IPS-20b (cell line): ENCODE results near the gene ANKDD1B.
"Not testable (repeated sequence)": the region's sequence is repeated elsewhere in the genome, so short reads cannot be mapped to it uniquely, and the experiment has no call there.

Experiments used
- H3K27ac ChIP-seq: one replicate; pipeline ENCODE4 v1.5.1; 2013; ENCODE audit warnings: low read length
- H3K27me3 ChIP-seq: 2 replicates; pipeline ENCODE4 v1.6.1; 2013; ENCODE audit warnings: mild to moderate bottlenecking, low read length, inconsistent platforms; ENCODE audit not compliant: insufficient read depth
- H3K36me3 ChIP-seq: 2 replicates; pipeline ENCODE4 v1.6.1; 2013; ENCODE audit warnings: low read depth, mild to moderate bottlenecking, inconsistent platforms, low read length, moderate library complexity; ENCODE audit not compliant: insufficient read depth
- H3K4me1 ChIP-seq: 2 replicates; pipeline ENCODE4 v1.6.1; 2013; ENCODE audit warnings: mild to moderate bottlenecking, control low read depth, inconsistent platforms, low read length, moderate library complexity; ENCODE audit not compliant: insufficient read depth
- H3K4me3 ChIP-seq: 2 replicates; pipeline ENCODE4 v1.5.1; 2013; ENCODE audit warnings: mild to moderate bottlenecking, low read length, inconsistent platforms
- H3K9ac ChIP-seq: 2 replicates; pipeline ENCODE4 v1.6.1; 2013; ENCODE audit warnings: low read depth, mild to moderate bottlenecking, inconsistent platforms, low read length, moderate library complexity
- H3K9me3 ChIP-seq: 2 replicates; pipeline ENCODE4 v1.6.1; 2013; ENCODE audit warnings: mild to moderate bottlenecking, low read depth, low read length, inconsistent platforms; ENCODE audit not compliant: insufficient read depth

The ANKDD1B gene

DNA sequence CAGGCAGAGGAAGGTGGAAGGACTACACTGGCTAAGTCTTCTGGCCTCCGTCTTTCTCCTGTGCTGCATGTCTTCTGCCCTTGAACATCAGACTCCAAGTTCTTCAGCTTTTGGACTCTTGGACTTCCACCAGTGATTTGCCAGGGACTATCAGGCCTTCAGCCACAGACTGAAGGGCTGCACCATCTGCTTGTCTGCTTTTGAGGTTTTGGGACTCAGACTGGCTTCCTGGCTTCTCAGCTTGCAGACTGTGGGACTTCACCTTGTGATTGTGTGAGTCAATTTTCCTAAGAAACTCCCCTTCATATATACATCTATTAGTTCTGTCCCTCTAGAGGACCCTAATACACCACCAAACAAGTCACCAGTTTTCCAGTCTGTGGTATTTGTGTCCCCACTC lies 9.7 kb upstream of the ANKDD1B start:
- Histone ChIP-seq H3K36me3 (no peaks in the 10 kb centered on the region), H3K27ac (no peak overlapping the region), H3K4me3 (no peak overlapping the region), H3K9me3 (no peaks in the 10 kb centered on the region), H3K9ac (no peak overlapping the region), H3K27me3 (no peaks in the 10 kb centered on the region), H3K4me1 (peaks cover 7% of the 10 kb centered on the region)

DNA sequence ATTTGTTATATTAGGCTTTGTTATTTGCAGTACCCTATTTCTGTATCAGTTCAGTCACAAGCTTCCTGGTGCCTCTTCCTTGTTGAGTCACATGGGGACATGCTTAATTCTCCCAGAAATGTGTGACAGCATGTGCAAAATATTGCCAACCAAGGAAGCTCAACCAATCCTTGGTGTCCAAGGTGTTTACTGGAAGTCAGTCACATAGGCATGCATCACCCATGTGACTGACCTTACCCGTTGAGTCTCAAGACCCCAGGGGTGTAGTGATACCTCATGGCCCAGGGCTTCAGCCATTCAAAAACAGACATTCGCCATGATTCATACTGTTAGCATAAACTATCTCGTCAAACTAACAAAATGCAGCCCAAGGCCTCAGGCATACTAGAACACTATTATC lies 9.3 kb upstream of the ANKDD1B start:
- Histone ChIP-seq H3K4me1 (peaks cover 10% of the 10 kb centered on the region), H3K27ac (no peak overlapping the region), H3K9ac (no peak overlapping the region), H3K36me3 (no peaks in the 10 kb centered on the region), H3K4me3 (no peak overlapping the region), H3K9me3 (no peaks in the 10 kb centered on the region), H3K27me3 (no peaks in the 10 kb centered on the region)

DNA sequence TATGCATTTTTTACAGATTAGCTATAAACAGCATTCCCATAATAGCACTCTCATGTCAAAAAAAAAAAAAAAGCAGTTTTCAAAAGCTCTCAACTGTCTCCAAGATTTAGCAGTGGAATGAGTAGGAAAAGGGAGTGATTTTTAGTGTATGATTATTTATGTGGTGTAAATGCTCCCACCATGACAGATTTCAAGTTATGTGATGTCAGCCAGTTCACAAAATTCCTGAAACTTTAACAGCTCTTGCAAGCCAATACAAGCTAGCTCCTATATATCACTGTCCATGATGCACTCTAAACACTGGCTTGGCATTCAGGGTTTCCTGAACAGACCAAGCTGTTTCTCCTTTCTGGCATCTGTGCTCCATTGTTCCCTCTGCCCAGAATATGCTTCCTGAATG lies 7.9 kb upstream of the ANKDD1B start:
- H3K36me3 ChIP-seq: no peaks in the 10 kb centered on the region
- no peak overlapping the region for H3K27ac ChIP-seq
- peaks cover 10% of the 10 kb centered on the region for H3K4me1 ChIP-seq
- H3K27me3 ChIP-seq: no peaks in the 10 kb centered on the region
- H3K9me3 ChIP-seq: no peaks in the 10 kb centered on the region
- no peak overlapping the region for H3K9ac ChIP-seq
- no peak overlapping the region for H3K4me3 ChIP-seq

DNA sequence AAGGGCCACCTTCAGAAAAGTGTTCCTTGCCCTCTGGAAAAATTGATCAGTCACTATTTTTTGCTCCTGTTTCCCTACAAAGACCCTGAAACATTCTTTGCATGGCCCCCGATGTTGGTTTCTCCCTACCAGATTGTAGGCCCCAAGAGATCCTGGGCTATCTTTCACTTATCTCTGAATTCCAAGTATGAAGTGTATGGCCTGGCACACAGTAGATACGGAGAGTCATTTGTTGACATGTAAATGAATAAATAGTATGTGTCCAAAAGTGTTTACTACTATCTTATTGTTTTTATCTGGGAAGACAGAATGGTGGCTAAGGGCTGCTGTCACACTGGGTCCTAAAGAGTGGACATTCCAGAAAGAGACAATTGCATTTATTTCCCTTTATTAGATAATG lies 7.4 kb upstream of the ANKDD1B start:
- no peaks in the 10 kb centered on the region for H3K27me3 ChIP-seq
- no peak overlapping the region for H3K9ac ChIP-seq
- peaks cover 12% of the 10 kb centered on the region for H3K4me1 ChIP-seq
- no peak overlapping the region for H3K27ac ChIP-seq
- H3K4me3 ChIP-seq: no peak overlapping the region
- no peaks in the 10 kb centered on the region for H3K9me3 ChIP-seq
- H3K36me3 ChIP-seq: no peaks in the 10 kb centered on the region

DNA sequence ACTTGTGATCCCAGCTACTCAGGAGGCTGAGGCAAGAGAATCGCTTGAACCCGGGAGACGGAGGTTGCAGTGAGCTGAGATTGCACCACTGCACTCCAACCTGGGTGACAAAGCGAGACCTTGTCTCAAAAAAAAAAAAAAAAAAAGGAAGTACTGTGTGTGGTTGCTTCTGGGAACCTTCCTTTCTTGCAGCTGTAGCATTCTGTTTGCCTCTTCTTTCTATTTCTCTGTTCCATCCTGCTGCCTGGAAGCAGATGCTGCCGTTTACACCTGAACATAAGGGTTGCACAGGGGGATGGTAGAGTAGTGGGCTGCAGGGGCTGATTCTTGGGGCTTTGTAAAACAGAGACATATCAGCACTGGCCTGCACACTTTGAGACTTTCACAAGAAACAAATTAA lies 3.9 kb upstream of the ANKDD1B start:
- H3K4me3 ChIP-seq, H3K36me3 ChIP-seq, H3K27ac ChIP-seq, H3K9ac ChIP-seq, H3K27me3 ChIP-seq, H3K9me3 ChIP-seq: not testable (repeated sequence)
- peaks cover 24% of the 10 kb centered on the region for H3K4me1 ChIP-seq

DNA sequence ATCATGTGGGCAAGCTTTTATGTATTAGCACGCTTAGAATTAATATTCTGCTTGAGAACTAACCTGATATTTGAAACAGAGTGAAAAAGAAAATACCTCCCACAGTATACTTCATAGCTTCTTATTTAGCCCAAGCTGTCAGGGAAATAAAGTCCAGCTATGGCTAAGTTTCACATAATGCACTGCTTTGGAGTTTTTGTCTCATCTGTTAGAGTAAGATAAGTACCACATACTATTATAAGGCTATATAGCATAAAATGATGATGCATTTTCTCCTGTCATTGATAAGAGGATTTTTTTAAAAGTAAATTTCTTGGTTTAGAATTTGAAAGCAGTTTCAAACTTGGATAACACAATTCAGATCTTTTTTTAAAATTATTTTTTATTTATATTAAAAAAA lies 2.4 kb upstream of the ANKDD1B start:
- Histone ChIP-seq H3K9ac (no peak overlapping the region), H3K36me3 (no peaks in the 10 kb centered on the region), H3K27me3 (peaks cover 19% of the 10 kb centered on the region; the same call in 1 of the 2 replicates), H3K9me3 (no peaks in the 10 kb centered on the region; the same call in 1 of the 2 replicates), H3K4me3 (no peak overlapping the region), H3K4me1 (peaks cover 24% of the 10 kb centered on the region), H3K27ac (no peak overlapping the region)

DNA sequence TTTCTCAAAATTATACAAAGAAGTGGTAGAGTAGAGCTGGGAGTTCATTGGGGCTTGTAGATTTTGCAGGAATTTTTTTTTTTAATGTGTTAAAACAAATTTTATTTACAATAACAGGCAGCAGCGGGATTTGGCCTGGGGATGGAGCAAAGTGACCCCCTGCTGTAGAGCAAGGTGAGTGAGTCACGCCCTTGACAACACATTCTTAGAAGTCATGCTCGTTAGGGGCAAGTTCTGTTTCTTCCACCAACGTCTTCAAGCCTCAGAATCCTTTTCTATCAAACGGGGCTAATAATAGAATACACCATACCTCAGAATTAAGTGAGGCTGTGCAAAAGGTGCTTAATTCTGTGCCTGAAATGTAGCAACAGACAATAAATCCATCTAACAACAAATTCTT lies 1.1 kb upstream of the ANKDD1B start:
- H3K9ac ChIP-seq: no peak overlapping the region
- no peaks in the 10 kb centered on the region for H3K36me3 ChIP-seq
- peaks cover 22% of the 10 kb centered on the region; the same call in 1 of the 2 replicates for H3K27me3 ChIP-seq
- peak overlapping the region; percentile 20; the same call in 1 of the 2 replicates for H3K4me3 ChIP-seq
- no peak overlapping the region for H3K27ac ChIP-seq
- H3K4me1 ChIP-seq: peaks cover 23% of the 10 kb centered on the region
- H3K9me3 ChIP-seq: no peaks in the 10 kb centered on the region; the same call in 1 of the 2 replicates

DNA sequence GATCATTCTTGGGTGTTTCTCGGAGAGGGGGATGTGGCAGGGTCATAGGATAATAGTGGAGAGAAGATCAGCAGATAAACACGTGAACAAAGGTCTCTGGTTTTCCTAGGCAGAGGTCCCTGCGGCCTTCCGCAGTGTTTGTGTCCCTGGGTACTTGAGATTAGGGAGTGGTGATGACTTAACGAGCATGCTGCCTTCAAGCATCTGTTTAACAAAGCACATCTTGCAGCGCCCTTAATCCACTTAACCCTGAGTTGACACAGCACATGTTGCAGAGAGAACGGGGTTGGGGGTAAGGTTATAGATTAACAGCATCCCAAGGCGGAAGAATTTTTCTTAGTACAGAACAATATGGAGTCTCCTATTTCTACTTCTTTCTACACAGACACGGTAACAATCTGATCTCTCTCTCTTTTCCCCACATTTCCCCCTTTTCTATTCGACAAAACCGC lies 368 bp upstream of the ANKDD1B start:
- not testable (repeated sequence) for H3K27ac ChIP-seq

DNA sequence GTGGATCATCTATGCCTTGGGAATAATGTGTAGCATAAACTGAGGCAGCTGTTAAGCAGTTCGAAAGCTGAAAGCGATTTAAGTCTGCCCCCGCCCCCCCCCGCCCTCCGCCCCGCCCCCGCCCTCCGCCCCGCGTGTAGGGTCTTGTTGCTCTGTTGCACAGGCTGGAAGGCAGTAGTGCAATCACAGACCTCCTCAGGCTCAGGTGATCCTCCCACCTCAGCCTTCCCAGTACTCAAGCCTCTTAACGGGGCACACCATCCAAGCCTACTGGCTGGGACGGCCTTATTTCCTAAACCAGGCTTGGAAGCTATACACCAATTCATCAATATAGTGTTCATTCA lies 945 bp downstream of the ANKDD1B start:
- Histone ChIP-seq H3K27me3 (peaks cover 22% of the 10 kb centered on the region; the same call in 1 of the 2 replicates), H3K4me1 (peaks cover 22% of the 10 kb centered on the region), H3K36me3 (no peaks in the 10 kb centered on the region), H3K9me3 (no peaks in the 10 kb centered on the region; the same call in 1 of the 2 replicates), H3K27ac (no peak overlapping the region), H3K4me3 (peak overlapping the region; percentile 66), H3K9ac (no peak overlapping the region)

More for the DNA sequence above, 368 bp upstream of the ANKDD1B start:
- H3K9me3 ChIP-seq, H3K36me3 ChIP-seq: not testable (repeated sequence)
- Histone ChIP-seq H3K4me3 (peak overlapping the region; percentile 66), H3K9ac (peak overlapping the region; percentile 72; the same call in 1 of the 2 replicates), H3K27me3 (peaks cover 22% of the 10 kb centered on the region; the same call in 1 of the 2 replicates), H3K4me1 (peaks cover 19% of the 10 kb centered on the region)

DNA sequence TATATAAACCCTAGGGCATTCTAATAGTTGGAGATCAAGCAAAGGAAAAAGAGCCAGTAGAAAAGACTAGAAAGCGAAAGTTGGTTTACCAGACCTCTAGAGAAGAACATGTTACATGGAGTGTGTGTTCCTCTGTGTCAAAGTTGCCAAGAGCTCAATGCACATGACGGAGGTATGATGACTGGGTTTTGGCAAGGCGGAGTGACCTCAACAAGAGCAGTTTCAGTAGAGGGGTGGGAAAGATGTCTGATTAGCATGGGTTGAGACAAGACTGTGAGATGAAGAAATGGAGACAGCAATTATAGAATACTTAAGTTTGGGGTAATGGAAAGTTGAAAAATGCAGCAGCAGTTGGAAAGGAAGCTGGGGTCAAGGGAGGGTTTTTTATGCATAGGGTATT lies 1.6 kb downstream of the ANKDD1B start:
- Histone ChIP-seq H3K9ac (no peak overlapping the region), H3K36me3 (no peaks in the 10 kb centered on the region), H3K4me3 (no peak overlapping the region), H3K27ac (no peak overlapping the region), H3K4me1 (peaks cover 22% of the 10 kb centered on the region), H3K9me3 (no peaks in the 10 kb centered on the region; the same call in 1 of the 2 replicates), H3K27me3 (peaks cover 22% of the 10 kb centered on the region; the same call in 1 of the 2 replicates)

DNA sequence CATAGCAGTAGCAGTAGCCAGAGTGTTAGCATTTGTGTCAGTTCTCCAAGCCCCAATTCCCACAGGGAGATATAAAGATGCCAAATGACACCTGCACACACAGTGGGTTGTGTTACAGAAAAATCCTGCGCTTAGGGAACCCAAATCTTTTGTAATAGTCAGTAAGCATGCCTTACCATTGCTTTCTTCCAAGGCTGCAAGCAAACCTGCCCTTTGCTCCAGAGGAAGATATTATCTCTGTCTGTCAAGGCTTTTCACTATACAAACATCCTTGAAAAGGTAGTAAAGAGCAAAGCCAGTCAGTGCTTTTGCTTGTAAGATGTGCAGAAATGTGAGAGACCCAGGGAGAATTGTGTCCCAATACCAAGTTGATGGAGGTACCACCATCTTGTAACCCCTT lies 2.9 kb downstream of the ANKDD1B start:
- H3K4me1 ChIP-seq: peaks cover 20% of the 10 kb centered on the region

DNA sequence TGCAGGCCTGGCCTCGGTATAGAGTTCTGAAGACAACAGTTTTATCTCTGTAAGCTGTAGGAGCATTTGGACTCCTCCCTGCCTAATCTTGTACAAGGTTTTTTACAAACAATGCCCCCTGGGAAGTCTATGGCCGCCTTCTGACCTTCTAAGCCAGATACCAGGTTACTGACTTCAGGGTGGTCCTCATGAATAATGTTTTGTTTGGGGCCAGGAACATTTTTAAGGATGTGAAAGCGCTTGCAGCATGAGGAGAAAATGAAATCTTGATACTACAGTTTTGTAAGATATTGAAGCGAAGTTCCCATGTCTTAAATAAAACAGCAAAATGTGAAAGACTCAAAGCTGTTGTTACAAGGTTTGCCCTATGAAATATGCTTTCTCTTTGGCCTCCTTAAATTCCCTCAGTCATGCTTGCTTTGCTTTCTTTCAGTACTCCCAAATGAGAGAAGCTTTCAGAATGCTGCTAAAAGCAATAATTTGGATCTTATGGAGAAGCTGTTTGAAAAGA lies 5.2 kb downstream of the ANKDD1B start:
- Histone ChIP-seq H3K27me3 (peaks cover 22% of the 10 kb centered on the region; the same call in 1 of the 2 replicates), H3K4me1 (peaks cover 7% of the 10 kb centered on the region), H3K4me3 (no peak overlapping the region), H3K36me3 (no peaks in the 10 kb centered on the region), H3K27ac (no peak overlapping the region), H3K9ac (no peak overlapping the region), H3K9me3 (no peaks in the 10 kb centered on the region; the same call in 1 of the 2 replicates)

More for the DNA sequence above, 2.9 kb downstream of the ANKDD1B start:
- Histone ChIP-seq H3K4me3 (no peak overlapping the region), H3K27me3 (peaks cover 22% of the 10 kb centered on the region; the same call in 1 of the 2 replicates), H3K36me3 (no peaks in the 10 kb centered on the region), H3K9ac (no peak overlapping the region), H3K27ac (no peak overlapping the region), H3K9me3 (no peaks in the 10 kb centered on the region; the same call in 1 of the 2 replicates)
